Fibroblast of villous mesenchyme (primary cell): Measurements from ENCODE around the gene PLAC8L1. TPM values are rescaled to one million over a fixed set of nuclear protein-coding genes. Genes with fewer than 3 reads are reported as not detected.

Experiments used
- DNase-seq: peaks from one replicate; pipeline ENCODE4 v3.0.0-alpha.2; 2010; ENCODE audit warnings: low read depth
- H3K4me3 ChIP-seq: 2 replicates; pipeline ENCODE4 v1.5.1; 2011; ENCODE audit warnings: low read depth, mild to moderate bottlenecking, low read length
- CTCF ChIP-seq: IDR thresholded peaks from 2 replicates; pipeline ENCODE4 v1.5.1; 2012; ENCODE audit warnings: low read depth, mild to moderate bottlenecking, low read length; ENCODE audit not compliant: insufficient read depth
- total RNA-seq: library from RNA; depleted of rRNA; stranded (reverse); fragments of >200 nt; gene quantifications from 2 replicates; pipeline ENCODE4 v1.2.3, GENCODE V29; 2012

Gene PLAC8L1
- total RNA-seq, 1 donor, result not detected

GRCh38 chr5:146103594-146103993, 1.8 kb downstream of the PLAC8L1 start:
- no peak for DNase-seq
- H3K4me3 ChIP-seq, result no peak overlapping the region
- TF ChIP-seq CTCF, result no peak

- DNase-seq, result no peak
- no peak overlapping the region for H3K4me3 ChIP-seq
- no peak for TF ChIP-seq CTCF
These were observed 3.7 kb downstream of the PLAC8L1 start for GRCh38 chr5:146101646-146102045.

GRCh38 chr5:146098047-146098446, 7.3 kb downstream of the PLAC8L1 start:
- H3K4me3 ChIP-seq, result no peak overlapping the region
- DNase-seq, result no peak
- no peak for TF ChIP-seq CTCF

- no peak for DNase-seq
- no peak overlapping the region for H3K4me3 ChIP-seq
- TF ChIP-seq CTCF, result no peak
These were observed 13.5 kb downstream of the PLAC8L1 start for GRCh38 chr5:146091881-146092280.

GRCh38 chr5:146089287-146089686, 16.1 kb downstream of the PLAC8L1 start:
- TF ChIP-seq CTCF, result no peak
- DNase-seq, result no peak
- no peak overlapping the region for H3K4me3 ChIP-seq

GRCh38 chr5:146088098-146088497, 17.3 kb downstream of the PLAC8L1 start:
- no peak for TF ChIP-seq CTCF
- DNase-seq, result no peak
- H3K4me3 ChIP-seq, result no peak overlapping the region

GRCh38 chr5:146084376-146084775, 21.0 kb downstream of the PLAC8L1 start:
- no peak for TF ChIP-seq CTCF

More at GRCh38 chr5:146084376-146084775, 21.0 kb downstream of the PLAC8L1 start:
- DNase-seq, result no peak
- no peak overlapping the region for H3K4me3 ChIP-seq
